Left lung (tissue), 14 donors: ENCODE measurements around the gene PPP1R12B. TPM values are rescaled to one million over a fixed set of nuclear protein-coding genes. Genes with fewer than 3 reads are reported as not detected.

ENCODE experiments used
- ATAC-seq: fragments of 200-7000 bp; cut with Tn5 transposase; one replicate; pipeline ENCODE4 v1.9.1; 2020; ENCODE audit warnings: moderate library complexity
- DNase-seq, 4 donors: peaks; one replicate each; pipeline ENCODE4 v3.0.0-alpha.2; 2013 to 2020
- H3K27ac ChIP-seq, 2 donors: fragments of 200-600 bp; sonication (generic) in 1 of 2; one replicate each; pipeline versions ENCODE4 v1.5.0 to v1.8.0; 2020 to 2021
- H3K27me3 ChIP-seq, 2 donors: fragments of 200-600 bp; sonication (generic) in 1 of 2; one replicate each; pipeline versions ENCODE4 v1.5.0 to v1.8.0; 2020 to 2021
- H3K36me3 ChIP-seq, 2 donors: fragments of 200-600 bp; sonication (generic) in 1 of 2; one replicate each; pipeline versions ENCODE4 v1.5.0 to v1.8.0; 2020 to 2021
- H3K4me1 ChIP-seq, 2 donors: fragments of 200-600 bp; one replicate each; pipeline ENCODE4 v1.8.0; 2021
- H3K4me3 ChIP-seq, 2 donors: fragments of 200-600 bp; sonication (generic) in 1 of 2; one replicate each; pipeline versions ENCODE4 v1.5.0 to v1.8.0; 2020 to 2021; ENCODE audit warnings: mild to moderate bottlenecking in 1 of 2
- H3K9me3 ChIP-seq, 2 donors: fragments of 200-600 bp; sonication (generic) in 1 of 2; one replicate each; pipeline versions ENCODE4 v1.5.0 to v1.8.0; 2020 to 2021
- intact Hi-C, 2 donors: fragments of 100-400 bp; cut with DNase I; formaldehyde crosslinking; loops; one replicate each; pipeline versions ENCODE4 v1.11.2 to v1.14.2; 2022
- long read RNA-seq, 12 donors: library from polyadenylated mRNA in 2 of 12; unstranded in 2 of 12; transcript quantifications; one replicate each; pipeline ENCODE4 v2.0.0 and lab custom pipeline, GENCODE V29; 2019 to 2026
- polyA plus RNA-seq, 6 donors: library from polyadenylated mRNA; unstranded; fragments of 120-200 nt; gene quantifications; one replicate each; pipeline ENCODE4 v1.2.1, GENCODE V29; 2013; ENCODE audit not compliant: insufficient read length in 6 of 6
- total RNA-seq, 2 donors: library from RNA; stranded (reverse); fragmentation: NEBNext Ultra II Directional; extraction: Animal tissue kit (Norgen Biotek cat#: 25700); gene quantifications; one replicate each; pipeline ENCODE4 v1.2.1, GENCODE V29; 2021
- TF ChIP-seq, protein P1 (sequence below), 2 donors: fragments of 200-600 bp; sonication (generic) in 1 of 2; IDR thresholded peaks; one replicate each; pipeline versions ENCODE4 v1.5.0 to v1.8.0; 2021; ENCODE audit warnings: antibody characterized with exemption in 2 of 2
- donor health status: DM: no; HTN: yes; CAD: no.
- donor health status: DM: no; HTN: no; CAD: no.

Gene PPP1R12B, protein sequence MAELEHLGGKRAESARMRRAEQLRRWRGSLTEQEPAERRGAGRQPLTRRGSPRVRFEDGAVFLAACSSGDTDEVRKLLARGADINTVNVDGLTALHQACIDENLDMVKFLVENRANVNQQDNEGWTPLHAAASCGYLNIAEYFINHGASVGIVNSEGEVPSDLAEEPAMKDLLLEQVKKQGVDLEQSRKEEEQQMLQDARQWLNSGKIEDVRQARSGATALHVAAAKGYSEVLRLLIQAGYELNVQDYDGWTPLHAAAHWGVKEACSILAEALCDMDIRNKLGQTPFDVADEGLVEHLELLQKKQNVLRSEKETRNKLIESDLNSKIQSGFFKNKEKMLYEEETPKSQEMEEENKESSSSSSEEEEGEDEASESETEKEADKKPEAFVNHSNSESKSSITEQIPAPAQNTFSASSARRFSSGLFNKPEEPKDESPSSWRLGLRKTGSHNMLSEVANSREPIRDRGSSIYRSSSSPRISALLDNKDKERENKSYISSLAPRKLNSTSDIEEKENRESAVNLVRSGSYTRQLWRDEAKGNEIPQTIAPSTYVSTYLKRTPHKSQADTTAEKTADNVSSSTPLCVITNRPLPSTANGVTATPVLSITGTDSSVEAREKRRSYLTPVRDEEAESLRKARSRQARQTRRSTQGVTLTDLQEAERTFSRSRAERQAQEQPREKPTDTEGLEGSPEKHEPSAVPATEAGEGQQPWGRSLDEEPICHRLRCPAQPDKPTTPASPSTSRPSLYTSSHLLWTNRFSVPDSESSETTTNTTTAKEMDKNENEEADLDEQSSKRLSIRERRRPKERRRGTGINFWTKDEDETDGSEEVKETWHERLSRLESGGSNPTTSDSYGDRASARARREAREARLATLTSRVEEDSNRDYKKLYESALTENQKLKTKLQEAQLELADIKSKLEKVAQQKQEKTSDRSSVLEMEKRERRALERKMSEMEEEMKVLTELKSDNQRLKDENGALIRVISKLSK
- total RNA-seq (10 to 100 TPM; 41.6 to 45.9 TPM), polyA plus RNA-seq (10 to 100 TPM; 25.8 to 34.2 (median 30.5) TPM)
- long read RNA-seq, donor 1, partial matches to known transcripts, result 72 of 75 reads
- long read RNA-seq, donor 1, other reads (novel, unspliced or antisense), result 0 of 75 reads
- long read RNA-seq, donor 2, partial matches to known transcripts, result 119 of 120 reads
- long read RNA-seq, donor 2, other reads (novel, unspliced or antisense), result 0 of 120 reads
- long read RNA-seq, donor 3, result 0 reads
- long read RNA-seq, donor 4, partial matches to known transcripts, result 3 of 6 reads
- long read RNA-seq, donor 4, other reads (novel, unspliced or antisense), result 3 of 6 reads
- long read RNA-seq, donor 5, partial matches to known transcripts, result 81 of 82 reads
- long read RNA-seq, donor 5, other reads (novel, unspliced or antisense), result 0 of 82 reads
- long read RNA-seq, donor 6, result 0 reads
- long read RNA-seq, donor 7, partial matches to known transcripts, result 44 of 46 reads
- long read RNA-seq, donor 7, other reads (novel, unspliced or antisense), result 0 of 46 reads
- long read RNA-seq, donor 8, partial matches to known transcripts, result 34 of 35 reads
- long read RNA-seq, donor 8, other reads (novel, unspliced or antisense), result 0 of 35 reads
- long read RNA-seq, donor 9, result 0 reads
- long read RNA-seq, donor 10, partial matches to known transcripts, result 0 of 3 reads
- long read RNA-seq, donor 10, other reads (novel, unspliced or antisense), result 3 of 3 reads
- long read RNA-seq, donor 11, partial matches to known transcripts, result 6 of 7 reads
- long read RNA-seq, donor 11, other reads (novel, unspliced or antisense), result 0 of 7 reads
- long read RNA-seq, donor 12, result 0 reads

DNA sequence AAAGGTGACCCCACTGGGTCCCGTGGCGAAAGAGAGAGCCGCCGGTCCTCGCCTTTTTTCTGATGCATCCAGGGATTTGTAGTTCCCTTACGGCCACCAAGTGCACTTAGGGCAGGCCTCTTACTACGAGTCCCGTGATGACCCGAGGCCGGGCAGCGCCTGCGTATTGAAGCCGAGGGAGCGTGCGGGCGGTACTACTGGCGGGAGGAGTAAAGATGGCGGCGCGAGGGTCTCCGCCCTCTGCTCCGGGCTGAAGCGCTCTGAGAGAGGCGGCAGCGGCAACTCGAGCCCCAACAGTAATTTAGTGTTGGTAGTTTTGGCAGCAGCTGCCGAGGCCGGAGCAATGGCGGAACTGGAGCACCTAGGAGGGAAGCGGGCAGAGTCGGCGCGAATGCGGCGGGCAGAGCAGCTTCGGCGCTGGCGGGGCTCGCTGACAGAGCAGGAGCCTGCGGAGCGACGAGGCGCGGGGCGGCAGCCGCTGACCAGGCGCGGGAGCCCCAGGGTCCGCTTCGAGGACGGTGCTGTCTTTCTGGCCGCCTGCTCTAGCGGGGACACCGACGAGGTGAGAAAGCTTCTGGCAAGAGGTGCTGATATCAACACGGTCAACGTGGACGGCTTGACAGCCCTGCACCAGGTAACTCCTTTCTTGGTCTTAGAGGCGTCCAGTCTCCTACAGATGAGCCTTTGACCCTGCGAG, at the start of gene PPP1R12B:
PPP1R12B (plus strand) TSS at position 191 of the 697 bp plus-strand sequence; CDS start at position 344, 153 bp downstream.
- intact Hi-C loops, result loop anchor here in 1 of 2 donors (10.0 kb wide), 1 partner anchor 376 kb away; no protein-coding TSS in a partner anchor
- TF ChIP-seq, protein P1, sequence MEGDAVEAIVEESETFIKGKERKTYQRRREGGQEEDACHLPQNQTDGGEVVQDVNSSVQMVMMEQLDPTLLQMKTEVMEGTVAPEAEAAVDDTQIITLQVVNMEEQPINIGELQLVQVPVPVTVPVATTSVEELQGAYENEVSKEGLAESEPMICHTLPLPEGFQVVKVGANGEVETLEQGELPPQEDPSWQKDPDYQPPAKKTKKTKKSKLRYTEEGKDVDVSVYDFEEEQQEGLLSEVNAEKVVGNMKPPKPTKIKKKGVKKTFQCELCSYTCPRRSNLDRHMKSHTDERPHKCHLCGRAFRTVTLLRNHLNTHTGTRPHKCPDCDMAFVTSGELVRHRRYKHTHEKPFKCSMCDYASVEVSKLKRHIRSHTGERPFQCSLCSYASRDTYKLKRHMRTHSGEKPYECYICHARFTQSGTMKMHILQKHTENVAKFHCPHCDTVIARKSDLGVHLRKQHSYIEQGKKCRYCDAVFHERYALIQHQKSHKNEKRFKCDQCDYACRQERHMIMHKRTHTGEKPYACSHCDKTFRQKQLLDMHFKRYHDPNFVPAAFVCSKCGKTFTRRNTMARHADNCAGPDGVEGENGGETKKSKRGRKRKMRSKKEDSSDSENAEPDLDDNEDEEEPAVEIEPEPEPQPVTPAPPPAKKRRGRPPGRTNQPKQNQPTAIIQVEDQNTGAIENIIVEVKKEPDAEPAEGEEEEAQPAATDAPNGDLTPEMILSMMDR (IDR thresholded peaks at IDR 0.05), result no peak
- no peaks in the 10 kb centered on the region for H3K9me3 ChIP-seq
- H3K27ac ChIP-seq, result peak within 1 kb of the TSS; percentile 85 to 91
- no peaks in the 10 kb centered on the region for H3K36me3 ChIP-seq
- peaks cover 0 to 41% of the 10 kb centered on the region in 2 donors for H3K4me1 ChIP-seq
- no peaks in the 10 kb centered on the region for H3K27me3 ChIP-seq
- peak; percentile 98 to 99 (median 99) for DNase-seq
- peak within 1 kb of the TSS; percentile 99 for H3K4me3 ChIP-seq
- ATAC-seq, result peak; percentile 97

DNA sequence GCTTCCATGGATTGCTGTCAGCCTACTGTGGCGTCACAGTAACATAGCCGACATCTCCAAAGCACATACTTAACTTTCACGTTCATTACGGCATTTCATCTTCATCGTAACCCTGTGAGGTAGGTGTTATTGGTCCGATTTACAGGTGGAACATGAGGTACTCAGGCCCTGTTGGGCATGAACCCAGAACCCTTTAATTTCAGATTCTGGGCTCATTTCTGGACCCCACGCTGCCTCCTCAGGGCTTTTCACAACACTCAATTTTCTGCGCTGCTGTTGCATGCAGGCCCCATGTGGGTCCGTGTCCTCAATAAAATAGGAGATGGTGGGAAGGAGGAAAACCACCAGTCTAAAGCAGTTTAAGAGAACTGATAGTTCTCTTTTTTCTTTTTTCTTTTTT, 46.3 kb upstream of the PPP1R12B start:
- Histone ChIP-seq H3K36me3 (no peaks in the 10 kb centered on the region), H3K4me3 (no peak overlapping the region), H3K27ac (no peak overlapping the region), H3K27me3 (no peaks in the 10 kb centered on the region), H3K9me3 (no peaks in the 10 kb centered on the region), H3K4me1 (no peaks in the 10 kb centered on the region)
- TF ChIP-seq, protein P1 (IDR thresholded peaks at IDR 0.05), result no peak
- no peak for DNase-seq
- ATAC-seq, result no peak
- intact Hi-C loops, result no loop called here

DNA sequence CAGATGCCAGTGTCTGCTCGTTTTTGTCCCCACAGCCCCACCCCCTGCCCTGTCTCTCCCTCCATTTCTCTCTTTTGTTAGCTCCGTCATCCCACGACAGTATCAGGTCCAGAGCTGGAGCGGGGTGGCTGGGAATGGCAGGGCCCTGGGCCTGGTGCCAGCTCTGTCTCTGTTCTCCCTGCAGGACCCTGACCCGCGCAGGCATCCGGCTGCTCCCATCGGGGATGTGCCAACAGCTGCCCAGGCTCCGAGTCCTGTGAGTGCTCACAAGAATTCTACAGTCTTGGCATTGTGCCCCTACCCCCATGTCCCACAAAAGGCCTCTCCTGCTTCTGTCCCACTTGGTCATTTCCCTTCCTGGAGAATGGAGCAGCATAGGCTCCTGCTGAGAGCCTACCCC, 44.1 kb upstream of the PPP1R12B start:
- intact Hi-C loops, result no loop called here
- no peak for ATAC-seq

More for the DNA sequence above, 44.1 kb upstream of the PPP1R12B start:
- no peak for DNase-seq
- no peaks in the 10 kb centered on the region for H3K9me3 ChIP-seq
- no peak overlapping the region for H3K4me3 ChIP-seq
- H3K27me3 ChIP-seq, result no peaks in the 10 kb centered on the region
- H3K4me1 ChIP-seq, result no peaks in the 10 kb centered on the region
- H3K27ac ChIP-seq, result no peak overlapping the region
- no peaks in the 10 kb centered on the region for H3K36me3 ChIP-seq
- TF ChIP-seq, protein P1 (IDR thresholded peaks at IDR 0.05), result no peak
